Cardiac septum (tissue), 1 donor: ENCODE data around the gene PNO1. TPM values are rescaled to one million over a fixed set of nuclear protein-coding genes. Genes with fewer than 3 reads are reported as not detected.

ENCODE experiments used
- DNase-seq: peaks from one replicate; pipeline ENCODE4 v3.0.0-alpha.2; 2020; ENCODE audit warnings: low spot score
- intact Hi-C: fragments of 100-400 bp; cut with DNase I; formaldehyde crosslinking; loops from one replicate; pipeline ENCODE4 v1.14.0; 2022
- total RNA-seq: library from RNA; stranded (reverse); fragmentation: NEBNext Ultra II Directional; extraction: Animal tissue kit (Norgen Biotek cat#: 25700); gene quantifications from one replicate; pipeline ENCODE4 v1.2.1, GENCODE V29; 2021
- donor health status: DM: no; HTN: no; CAD: no.

The PNO1 gene
- total RNA-seq, 1 donor from 2014 or later: 10.8 TPM

- DNase-seq: no peak
- intact Hi-C loops: no loop called here
Measured at GRCh38 chr2:68188831-68189230, 31.1 kb downstream of the PNO1 start.

- no peak for DNase-seq
- intact Hi-C loops: loop anchor here (10.0 kb wide), 2 partner anchors 65 to 255 kb away; no protein-coding TSS in a partner anchor
Measured at GRCh38 chr2:68189991-68190784, 32.5 kb downstream of the PNO1 start.

GRCh38 chr2:68190991-68191731 is 33.5 kb downstream of the PNO1 start:
- DNase-seq: no peak
- intact Hi-C loops: loop anchor here (10.0 kb wide), 2 partner anchors 66 to 254 kb away; no protein-coding TSS in a partner anchor

- no peak for DNase-seq
- intact Hi-C loops: loop anchor here (10.0 kb wide), 2 partner anchors 68 to 252 kb away; no protein-coding TSS in a partner anchor
Measured at GRCh38 chr2:68193144-68193543, 35.5 kb downstream of the PNO1 start.

- no peak for DNase-seq
- intact Hi-C loops: loop anchor here (10.0 kb wide), 2 partner anchors 69 to 251 kb away; no protein-coding TSS in a partner anchor
Measured at GRCh38 chr2:68193787-68194372, 36.2 kb downstream of the PNO1 start.

- DNase-seq: no peak
- intact Hi-C loops: loop anchor here (5.0 to 10.0 kb wide), 3 partner anchors 70 to 250 kb away; no protein-coding TSS in a partner anchor
Measured at GRCh38 chr2:68195096-68195495, 37.4 kb downstream of the PNO1 start.

GRCh38 chr2:68196120-68196716 is 38.5 kb downstream of the PNO1 start:
- intact Hi-C loops: loop anchor here (2.0 to 10.0 kb wide), 4 partner anchors 57 to 249 kb away; partner anchors contain the start of gene PPP3R1
- DNase-seq: no peak

GRCh38 chr2:68200157-68200787 is 42.6 kb downstream of the PNO1 start:
- no peak for DNase-seq
- intact Hi-C loops: no loop called here

- intact Hi-C loops: no loop called here
- DNase-seq: no peak
Measured at GRCh38 chr2:68203587-68203986, 45.9 kb downstream of the PNO1 start.

GRCh38 chr2:68206793-68207192 is 49.1 kb downstream of the PNO1 start:
- no peak for DNase-seq
- intact Hi-C loops: no loop called here

GRCh38 chr2:68214381-68214780 is 56.7 kb downstream of the PNO1 start:
- intact Hi-C loops: no loop called here
- no peak for DNase-seq

GRCh38 chr2:68216454-68217310 is 59.0 kb downstream of the PNO1 start:
- DNase-seq: no peak
- intact Hi-C loops: no loop called here

- intact Hi-C loops: no loop called here
- DNase-seq: no peak
Measured at GRCh38 chr2:68217729-68218128, 60.0 kb downstream of the PNO1 start.

- intact Hi-C loops: no loop called here
Measured at GRCh38 chr2:68218343-68218901, 60.7 kb downstream of the PNO1 start.

GRCh38 chr2:68222287-68222686 is 64.6 kb downstream of the PNO1 start:
- DNase-seq: no peak
- intact Hi-C loops: no loop called here

More at GRCh38 chr2:68218343-68218901, 60.7 kb downstream of the PNO1 start:
- no peak for DNase-seq

GRCh38 chr2:68223419-68223818 is 65.7 kb downstream of the PNO1 start:
- intact Hi-C loops: no loop called here
- no peak for DNase-seq

GRCh38 chr2:68225119-68225632 is 67.5 kb downstream of the PNO1 start:
- intact Hi-C loops: no loop called here
- DNase-seq: no peak
